ENCODE results near the gene DDX41.

The DDX41 gene

DNA sequence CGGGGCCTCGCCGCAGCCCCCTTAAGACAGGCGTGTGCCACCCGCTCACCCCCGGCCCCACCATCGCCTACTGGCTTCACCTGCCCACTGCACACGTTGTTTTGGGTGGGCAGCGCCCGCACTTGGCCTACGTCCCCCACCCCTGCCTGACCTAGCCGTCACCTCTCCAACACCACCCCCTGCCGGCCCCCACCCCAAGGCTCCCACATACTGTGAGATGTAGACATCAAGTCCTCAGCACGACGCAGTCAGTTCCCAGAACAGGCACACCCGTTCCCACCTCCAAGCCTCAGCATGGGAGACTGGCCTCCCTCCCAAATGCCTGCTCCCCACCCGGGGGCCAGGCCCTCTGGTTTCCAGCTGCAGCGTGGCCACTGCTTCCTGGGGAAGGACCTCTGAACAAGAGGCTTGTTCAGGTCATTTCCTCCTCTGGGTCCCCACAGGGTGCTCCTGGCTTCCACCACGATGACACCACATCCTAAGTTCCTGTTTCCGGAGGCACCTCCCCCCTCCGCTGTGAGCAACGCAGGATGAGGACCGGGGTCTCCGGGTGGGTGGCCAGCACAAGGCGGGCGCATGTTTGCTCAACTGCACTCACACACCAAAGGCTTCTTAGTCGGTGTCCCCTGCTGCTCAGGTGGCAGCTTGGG is 54.6 kb downstream of the DDX41 start:
- no peak overlapping the region for H3K4me3 ChIP-seq (ENCODE audit: low read length in 2 of 2)
- no peaks in the 10 kb centered on the region for H3K27me3 ChIP-seq (ENCODE audit: control insufficient read depth in 1 of 2, insufficient read depth in 2 of 2, low read length in 2 of 2)
- no peak overlapping the region for H3K9ac ChIP-seq (ENCODE audit: low read length in 2 of 2)
- H3K27ac ChIP-seq (ENCODE audit: low read length): peak overlapping the region; percentile 11
- peaks cover 0 to 4% of the 10 kb centered on the region in 2 donors for H3K9me3 ChIP-seq (ENCODE audit: control insufficient read depth in 2 of 2, low read length in 2 of 2)
- peaks cover 4% of the 10 kb centered on the region for H3K4me1 ChIP-seq (ENCODE audit: control insufficient read depth, insufficient read depth, low read length)
- peaks cover 16 to 31% of the 10 kb centered on the region in 2 donors for H3K36me3 ChIP-seq (ENCODE audit: control insufficient read depth in 2 of 2, insufficient read depth in 2 of 2, low read length in 2 of 2)
